HepG2 (cell line): ENCODE data around the gene AGMO. TPM values are rescaled to one million over a fixed set of nuclear protein-coding genes. Genes with fewer than 3 reads are reported as not detected.

Experiments
- ATAC-seq: fragments of 200-7000 bp; cut with Tn5 transposase; 3 replicates; pipeline ENCODE4 v1.9.1; 2020; ENCODE audit warnings: mild to moderate bottlenecking, moderate library complexity
- BruUV-seq: library from RNA; stranded (reverse); fragments of 400-500 nt; replicated peaks from 2 replicates; lab custom pipeline; 2021; lab: Mats Ljungman, UMichigan
- CTCF ChIA-PET: fragments of 300-600 bp; formaldehyde crosslinking; extraction: SDS; loops from one replicate; lab custom pipeline; 2021; ENCODE audit warnings: low total read pairs, inconsistent platforms, low intra/inter-chr PET ratio; lab: Yijun Ruan, JAX
- POLR2A ChIA-PET: fragments of 350-600 bp; sonication (Branson Sonifier 250); formaldehyde crosslinking; loops from one replicate; lab custom pipeline; 2020; ENCODE audit warnings: antibody characterized with exemption, inconsistent platforms; lab: Yijun Ruan, JAX
- DNase-seq: peaks from one replicate; pipeline ENCODE4 v3.0.0-alpha.2; 2015; ENCODE audit warnings: low spot score
- FAIRE-seq: peaks from 3 replicates; lab custom pipeline; 2011; peaks lifted over from hg19 to GRCh38; lab: Jason Lieb, UNC
- H2AFZ ChIP-seq: one replicate; pipeline ENCODE4 v1.6.1; 2011; ENCODE audit warnings: low read length, inconsistent platforms
- H3K27ac ChIP-seq: fragments of 300-600 bp; 3 replicates; pipeline ENCODE4 v1.8.0; 2011; ENCODE audit warnings: mixed run types, mild to moderate bottlenecking, mixed read lengths, low read length, inconsistent platforms; ENCODE audit not compliant: insufficient read depth; ENCODE audit errors: extremely low read length
- H3K27me3 ChIP-seq, 2 experiments: fragments of 200-600 bp in 1 of 2; 2 replicates in 1 of 2; 3 replicates in 1 of 2; pipeline versions ENCODE4 v1.6.0 to v1.8.0; 2011; ENCODE audit warnings: low read length in 2 of 2, mild to moderate bottlenecking in 2 of 2, moderate library complexity in 2 of 2, inconsistent platforms in 1 of 2; ENCODE audit not compliant: insufficient read depth in 2 of 2, control insufficient read depth in 1 of 2
- H3K36me3 ChIP-seq, 2 experiments: fragments of 200-600 bp in 1 of 2; replicated peaks in 1 of 2; 2 replicates in 1 of 2; 3 replicates in 1 of 2; pipeline versions ENCODE4 v1.5.1 to v1.8.0; 2011; ENCODE audit warnings: low read length in 2 of 2, inconsistent platforms in 1 of 2; ENCODE audit not compliant: insufficient read depth in 2 of 2, control insufficient read depth in 1 of 2
- H3K4me1 ChIP-seq: 2 replicates; pipeline ENCODE4 v1.5.1; 2012; ENCODE audit warnings: low read length, inconsistent platforms; ENCODE audit not compliant: insufficient read depth
- H3K4me2 ChIP-seq: 2 replicates; pipeline ENCODE4 v1.6.0; 2011; ENCODE audit warnings: low read depth, low read length, inconsistent platforms
- H3K4me3 ChIP-seq, 3 experiments: fragments of 200-600 bp in 1 of 3; sonication (generic), shearing (Covaris generic) in 1 of 3; replicated peaks in 1 of 3; 2 replicates each; pipeline ENCODE4 v1.5.1; 2011 to 2016; ENCODE audit warnings: low read length in 3 of 3, inconsistent platforms in 2 of 3, low read depth in 2 of 3, mild to moderate bottlenecking in 2 of 3, control low read depth in 1 of 3, mixed read lengths in 1 of 3; ENCODE audit not compliant: insufficient read depth in 1 of 3
- H3K79me2 ChIP-seq: one replicate; pipeline ENCODE4 v1.6.1; 2011; ENCODE audit warnings: low read length, inconsistent platforms; ENCODE audit not compliant: insufficient read depth
- H3K9ac ChIP-seq: 2 replicates; pipeline ENCODE4 v1.6.0; 2011; ENCODE audit warnings: mild to moderate bottlenecking, low read depth, low read length, inconsistent platforms; ENCODE audit not compliant: insufficient read depth
- H3K9me3 ChIP-seq: 2 replicates; pipeline ENCODE4 v1.5.1; 2012; ENCODE audit warnings: mild to moderate bottlenecking, low read length
- H4K20me1 ChIP-seq: 2 replicates; pipeline ENCODE4 v1.6.0; 2011; ENCODE audit warnings: inconsistent platforms, mild to moderate bottlenecking, low read length, moderate library complexity; ENCODE audit not compliant: insufficient read depth
- AKAP8 ChIP-seq: sonication (generic); formaldehyde crosslinking; IDR thresholded peaks from 2 replicates; pipeline ENCODE4 v1.5.1; 2020; ENCODE audit warnings: mild to moderate bottlenecking, missing genetic modification reagents
- ZFYVE20 ChIP-seq: sonication (generic); formaldehyde crosslinking; IDR thresholded peaks from 2 replicates; pipeline ENCODE4 v1.8.0; 2023; ENCODE audit warnings: low read depth, mild to moderate bottlenecking, moderate library complexity, missing genetic modification reagents, borderline replicate concordance
- ZNF589 ChIP-seq: sonication (generic); formaldehyde crosslinking; conservative IDR thresholded peaks from 2 replicates; pipeline ENCODE4 v1.8.0; 2022; ENCODE audit warnings: mild to moderate bottlenecking, moderate library complexity, missing genetic modification reagents
- ZNF781 ChIP-seq: sonication (generic); formaldehyde crosslinking; IDR thresholded peaks from 2 replicates; pipeline ENCODE4 v1.5.1; 2020; ENCODE audit warnings: borderline replicate concordance, mild to moderate bottlenecking, missing genetic modification reagents; ENCODE audit errors: not compliant biosample characterization
- WGBS: methylation state at CpG from one replicate; pipeline ENCODE4 v1.1.6; 2017; ENCODE audit warnings: low lambda C conversion rate; 5-methylcytosine and 5-hydroxymethylcytosine counted together
- in situ Hi-C: cut with HindIII; loops from 2 replicates; pipeline ENCODE4 v1.10.0; 2017; ENCODE audit warnings: low pct_unique_long_range_greater_than_20kb; ENCODE audit not compliant: extremely low pct_ligation_motif_present
- intact Hi-C: fragments of 100-400 bp; cut with micrococcal nuclease; formaldehyde crosslinking; loops from one replicate; pipeline ENCODE4 v1.10.0; 2022; ENCODE audit not compliant: unreplicated experiment
- polyA plus RNA-seq, 8 experiments: library from polyadenylated mRNA; depleted of rRNA in 3 of 8; stranded (reverse) in 7 of 8; unstranded in 1 of 8; fragments of >200 nt; fragmentation: Illumina TruSeq in 4 of 8; extraction: Trizol in 4 of 8; gene quantifications; 2 replicates each; pipeline versions ENCODE4 v1.2.1 to v1.2.3, GENCODE V29; 2011 to 2016; ENCODE audit warnings: low read depth in 4 of 8, missing spikeins in 1 of 8, mixed read lengths in 1 of 8; ENCODE audit not compliant: insufficient read depth in 1 of 8
- total RNA-seq, 5 experiments: library from RNA; depleted of rRNA; stranded (reverse); fragments of >200 nt; fragmentation: Illumina TruSeq; extraction: Trizol; gene quantifications; 2 replicates each; pipeline ENCODE4 v1.2.3, GENCODE V29; 2016; ENCODE audit warnings: low read depth in 1 of 5
- TF ChIP-seq, protein P1 (sequence below): sonication (generic); formaldehyde crosslinking; IDR thresholded peaks from 2 replicates; pipeline ENCODE4; 2020; ENCODE audit warnings: missing genetic modification reagents, mild to moderate bottlenecking, borderline replicate concordance

Gene AGMO
- total and polyA plus RNA-seq, 2 of the 13 experiments (the other 11 are each of a cell fraction or from before 2014, with no cell fraction given) = 0.22 to 0.50 TPM

DNA sequence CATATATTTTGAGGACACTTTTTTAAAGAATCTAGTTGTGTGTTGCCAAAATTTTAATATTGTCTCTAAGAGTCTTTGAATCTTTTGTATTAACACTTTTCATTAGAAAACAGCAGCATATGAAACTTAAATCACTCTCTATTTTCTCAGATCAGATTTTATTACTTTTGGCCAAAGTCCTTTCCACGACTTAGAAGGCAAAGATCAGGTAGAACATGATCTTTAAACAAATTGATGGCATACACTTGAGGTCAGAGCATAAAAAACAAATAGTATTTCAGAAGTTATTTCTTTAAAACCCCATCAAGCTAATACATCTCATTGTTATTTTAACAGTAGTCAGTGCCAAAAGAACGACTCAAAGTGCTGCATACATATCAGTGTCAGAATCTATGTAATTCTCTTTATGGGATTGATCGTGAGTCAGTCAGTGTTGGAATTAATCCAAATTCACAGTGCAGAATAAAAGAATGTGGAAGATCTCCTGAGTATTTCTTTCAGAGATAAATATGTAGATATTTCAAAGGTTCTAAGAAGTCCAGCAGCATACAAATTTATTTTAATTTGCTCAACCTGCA lies 9.6 kb upstream of the AGMO start (continued):
- TF ChIP-seq, protein P1, sequence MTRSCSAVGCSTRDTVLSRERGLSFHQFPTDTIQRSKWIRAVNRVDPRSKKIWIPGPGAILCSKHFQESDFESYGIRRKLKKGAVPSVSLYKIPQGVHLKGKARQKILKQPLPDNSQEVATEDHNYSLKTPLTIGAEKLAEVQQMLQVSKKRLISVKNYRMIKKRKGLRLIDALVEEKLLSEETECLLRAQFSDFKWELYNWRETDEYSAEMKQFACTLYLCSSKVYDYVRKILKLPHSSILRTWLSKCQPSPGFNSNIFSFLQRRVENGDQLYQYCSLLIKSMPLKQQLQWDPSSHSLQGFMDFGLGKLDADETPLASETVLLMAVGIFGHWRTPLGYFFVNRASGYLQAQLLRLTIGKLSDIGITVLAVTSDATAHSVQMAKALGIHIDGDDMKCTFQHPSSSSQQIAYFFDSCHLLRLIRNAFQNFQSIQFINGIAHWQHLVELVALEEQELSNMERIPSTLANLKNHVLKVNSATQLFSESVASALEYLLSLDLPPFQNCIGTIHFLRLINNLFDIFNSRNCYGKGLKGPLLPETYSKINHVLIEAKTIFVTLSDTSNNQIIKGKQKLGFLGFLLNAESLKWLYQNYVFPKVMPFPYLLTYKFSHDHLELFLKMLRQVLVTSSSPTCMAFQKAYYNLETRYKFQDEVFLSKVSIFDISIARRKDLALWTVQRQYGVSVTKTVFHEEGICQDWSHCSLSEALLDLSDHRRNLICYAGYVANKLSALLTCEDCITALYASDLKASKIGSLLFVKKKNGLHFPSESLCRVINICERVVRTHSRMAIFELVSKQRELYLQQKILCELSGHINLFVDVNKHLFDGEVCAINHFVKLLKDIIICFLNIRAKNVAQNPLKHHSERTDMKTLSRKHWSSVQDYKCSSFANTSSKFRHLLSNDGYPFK (CRISPR knock-in tag) = no peak
- TF ChIP-seq ZNF781 (CRISPR knock-in tag) = no peak

DNA sequence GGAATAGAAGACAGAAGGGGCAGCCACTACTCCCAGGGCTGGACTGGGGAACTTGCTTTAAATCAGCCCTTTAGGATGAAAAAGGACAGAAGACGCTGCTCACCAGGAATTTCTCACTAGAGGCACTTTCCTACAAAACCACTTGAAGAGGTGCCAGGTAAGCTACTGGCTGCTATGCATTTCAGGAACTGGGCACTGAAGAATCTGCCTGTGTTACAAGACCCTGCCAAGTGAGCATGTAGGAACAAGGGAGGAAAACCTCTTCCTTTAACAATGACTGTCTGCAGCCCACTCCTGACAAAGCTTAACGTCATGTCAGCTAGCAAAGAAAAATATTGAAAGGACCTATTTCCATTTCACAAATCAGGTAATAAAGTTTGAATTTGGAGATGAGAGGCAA lies 5.8 kb upstream of the AGMO start:
- H3K4me3 ChIP-seq = no peak overlapping the region
- no peaks in the 10 kb centered on the region for H3K4me1 ChIP-seq
- no peak for FAIRE-seq
- TF ChIP-seq ZNF589 (CRISPR knock-in tag) = no peak
- no peak for TF ChIP-seq AKAP8 (CRISPR knock-in tag)
- TF ChIP-seq ZFYVE20 (CRISPR knock-in tag) = no peak
- TF ChIP-seq, all 625 proteins: peak for 0
- Histone ChIP-seq H3K79me2 (no peaks in the 10 kb centered on the region), H4K20me1 (no peaks in the 10 kb centered on the region), H3K36me3 (no peaks in the 10 kb centered on the region), H3K4me2 (no peak overlapping the region), H3K9me3 (peaks cover 62% of the 10 kb centered on the region), H3K27ac (no peak overlapping the region), H3K9ac (no peak overlapping the region), H3K27me3 (no peaks in the 10 kb centered on the region), H2AFZ (no peak overlapping the region)
- CTCF ChIA-PET = no interaction called here
- intact Hi-C loops = loop anchor here (10.0 kb wide), 1 partner anchor 57 kb away; no protein-coding TSS in a partner anchor
- POLR2A ChIA-PET = no interaction called here
- in situ Hi-C loops = no loop called here
- 36% methylated on average over 2 of the region's 2 CpGs for WGBS
- DNase-seq = no peak
- no TSS peak for BruUV-seq
- no peak for ATAC-seq
